Thyroid gland (tissue), 4 donors: ENCODE results near the gene CCNB1IP1. TPM values are rescaled to one million over a fixed set of nuclear protein-coding genes. Genes with fewer than 3 reads are reported as not detected.

Source experiments
- DNase-seq, 2 donors: peaks; one replicate each; pipeline ENCODE4 v3.0.0-alpha.2; 2019
- H3K27ac ChIP-seq, 3 donors: fragments of 200-600 bp; sonication (generic); 1 replicate in 2 of 3; 2 replicates in 1 of 3; pipeline ENCODE4 v1.5.1; 2016 to 2019; ENCODE audit warnings: mild to moderate bottlenecking in 1 of 3, moderate library complexity in 1 of 3
- H3K27me3 ChIP-seq: fragments of 200-600 bp; sonication (generic); one replicate; pipeline ENCODE4 v1.5.1; 2019
- H3K36me3 ChIP-seq, 2 donors: fragments of 200-600 bp; sonication (generic); one replicate each; pipeline ENCODE4 v1.5.1; 2016 to 2019
- H3K4me1 ChIP-seq, 2 donors: fragments of 200-600 bp; sonication (generic); one replicate each; pipeline ENCODE4 v1.5.1; 2017 to 2019
- H3K4me3 ChIP-seq, 3 donors: fragments of 200-600 bp; sonication (generic); replicated peaks in 1 of 3; 1 replicate in 2 of 3; 2 replicates in 1 of 3; pipeline ENCODE4 v1.5.1; 2016; ENCODE audit warnings: mild to moderate bottlenecking in 1 of 3
- H3K9me3 ChIP-seq: fragments of 200-600 bp; sonication (generic); one replicate; pipeline ENCODE4 v1.5.1; 2017
- POLR2A ChIP-seq, 2 donors: fragments of 450-650 bp; IDR thresholded peaks; one replicate each; pipeline ENCODE4 v1.6.1; 2017; ENCODE audit warnings: antibody characterized with exemption in 2 of 2, mild to moderate bottlenecking in 2 of 2, moderate library complexity in 1 of 2
- WGBS, 2 donors: methylation state at CpG; one replicate each; pipeline ENCODE4 v1.1.5; 2017; 5-methylcytosine and 5-hydroxymethylcytosine counted together
- intact Hi-C: fragments of 100-400 bp; cut with DNase I; formaldehyde crosslinking; loops from one replicate; pipeline ENCODE4 v1.15.1; 2023
- total RNA-seq, 4 donors: library from RNA; depleted of rRNA; stranded (reverse); fragments of >200 nt; gene quantifications; one replicate each; pipeline ENCODE4 v1.2.3, GENCODE V29; 2016
- TF ChIP-seq, protein P1 (sequence below), 6 experiments: fragments of 200-600 bp in 3 of 6; fragments of 450-650 bp in 3 of 6; sonication (generic) in 3 of 6; IDR thresholded peaks; one replicate each; pipeline ENCODE4 v1.5.1; 2016 to 2019; ENCODE audit warnings: antibody characterized with exemption in 6 of 6, mild to moderate bottlenecking in 2 of 6, inconsistent platforms in 1 of 6, moderate library complexity in 1 of 6

The CCNB1IP1 gene
- total RNA-seq, 4 donors from 2014 or later: 57.2 to 150 (median 92.9) TPM

DNA sequence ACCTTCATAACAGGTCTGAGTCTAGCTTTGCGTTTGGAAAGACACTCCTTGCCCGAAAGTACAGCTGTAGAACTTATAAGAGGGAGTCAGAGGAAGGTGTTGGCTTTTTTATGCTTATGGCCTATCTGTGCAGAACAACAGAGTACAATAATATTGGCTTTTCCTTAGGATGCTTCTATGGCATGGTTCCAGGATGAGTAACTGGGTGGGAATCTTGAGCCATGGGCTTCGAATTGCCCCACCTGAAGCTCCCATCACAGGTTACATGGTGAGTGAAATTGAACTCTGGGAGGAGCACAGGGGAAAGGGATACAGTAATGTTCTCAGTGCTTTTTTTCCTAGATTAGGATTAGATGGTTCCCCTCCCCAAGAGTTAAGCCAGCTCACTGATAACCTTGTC lies 23.3 kb upstream of the CCNB1IP1 start:
- peaks cover 31 to 53% of the 10 kb centered on the region in 2 donors for H3K36me3 ChIP-seq
- H3K4me1 ChIP-seq: no peaks in the 10 kb centered on the region
- no peak overlapping the region for H3K4me3 ChIP-seq
- 88 to 93% methylated on average over 3 of the region's 3 CpGs for WGBS, 2 donors
- no peak overlapping the region for H3K27ac ChIP-seq
- DNase-seq: no peak
- TF ChIP-seq POLR2A (IDR thresholded peaks at IDR 0.05): no peak
- TF ChIP-seq, protein P1, sequence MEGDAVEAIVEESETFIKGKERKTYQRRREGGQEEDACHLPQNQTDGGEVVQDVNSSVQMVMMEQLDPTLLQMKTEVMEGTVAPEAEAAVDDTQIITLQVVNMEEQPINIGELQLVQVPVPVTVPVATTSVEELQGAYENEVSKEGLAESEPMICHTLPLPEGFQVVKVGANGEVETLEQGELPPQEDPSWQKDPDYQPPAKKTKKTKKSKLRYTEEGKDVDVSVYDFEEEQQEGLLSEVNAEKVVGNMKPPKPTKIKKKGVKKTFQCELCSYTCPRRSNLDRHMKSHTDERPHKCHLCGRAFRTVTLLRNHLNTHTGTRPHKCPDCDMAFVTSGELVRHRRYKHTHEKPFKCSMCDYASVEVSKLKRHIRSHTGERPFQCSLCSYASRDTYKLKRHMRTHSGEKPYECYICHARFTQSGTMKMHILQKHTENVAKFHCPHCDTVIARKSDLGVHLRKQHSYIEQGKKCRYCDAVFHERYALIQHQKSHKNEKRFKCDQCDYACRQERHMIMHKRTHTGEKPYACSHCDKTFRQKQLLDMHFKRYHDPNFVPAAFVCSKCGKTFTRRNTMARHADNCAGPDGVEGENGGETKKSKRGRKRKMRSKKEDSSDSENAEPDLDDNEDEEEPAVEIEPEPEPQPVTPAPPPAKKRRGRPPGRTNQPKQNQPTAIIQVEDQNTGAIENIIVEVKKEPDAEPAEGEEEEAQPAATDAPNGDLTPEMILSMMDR (IDR thresholded peaks at IDR 0.05): no peak
- no peaks in the 10 kb centered on the region for H3K27me3 ChIP-seq
- intact Hi-C loops: no loop called here
- no peaks in the 10 kb centered on the region for H3K9me3 ChIP-seq

DNA sequence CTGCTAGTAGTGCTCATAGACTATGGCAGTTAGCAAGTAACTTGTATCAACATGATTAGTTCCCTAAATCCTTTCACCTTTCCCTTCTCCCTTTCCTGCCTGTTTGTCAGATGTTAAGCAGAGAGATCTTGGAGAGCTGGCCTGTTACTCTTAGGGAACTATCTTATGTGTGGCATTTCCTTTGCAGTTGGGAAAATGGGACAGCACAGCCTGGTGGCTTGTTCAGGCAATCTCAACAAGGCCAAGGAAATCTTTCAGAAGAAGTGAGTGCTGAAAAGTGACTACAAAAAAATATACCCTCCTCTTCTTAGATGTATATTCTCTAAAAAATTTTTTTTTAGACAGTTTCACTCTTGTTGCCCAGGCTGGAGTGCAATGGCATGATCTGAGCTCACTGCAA lies 17.8 kb upstream of the CCNB1IP1 start:
- Histone ChIP-seq H3K27me3 (no peaks in the 10 kb centered on the region), H3K36me3 (peaks cover 35 to 51% of the 10 kb centered on the region in 2 donors), H3K4me3 (no peak overlapping the region), H3K9me3 (no peaks in the 10 kb centered on the region), H3K4me1 (no peaks in the 10 kb centered on the region), H3K27ac (no peak overlapping the region)
- DNase-seq: no peak
- intact Hi-C loops: no loop called here
- no peak for TF ChIP-seq POLR2A (IDR thresholded peaks at IDR 0.05)
- TF ChIP-seq, protein P1 (IDR thresholded peaks at IDR 0.05): no peak

GRCh38 chr14:20350282-20350681 lies 17.2 kb upstream of the CCNB1IP1 start:
- no peak overlapping the region for H3K4me3 ChIP-seq
- H3K36me3 ChIP-seq: peaks cover 31 to 51% of the 10 kb centered on the region in 2 donors
- intact Hi-C loops: no loop called here
- TF ChIP-seq, protein P1 (IDR thresholded peaks at IDR 0.05): no peak
- TF ChIP-seq POLR2A (IDR thresholded peaks at IDR 0.05): no peak
- H3K9me3 ChIP-seq: no peaks in the 10 kb centered on the region
- no peak overlapping the region for H3K27ac ChIP-seq
- H3K4me1 ChIP-seq: no peaks in the 10 kb centered on the region
- no peak for DNase-seq
- H3K27me3 ChIP-seq: no peaks in the 10 kb centered on the region
- WGBS, 2 donors: 93 to 94% methylated on average over 2 of the region's 2 CpGs

- Histone ChIP-seq H3K27me3 (no peaks in the 10 kb centered on the region), H3K27ac (no peak overlapping the region), H3K9me3 (no peaks in the 10 kb centered on the region), H3K4me3 (no peak overlapping the region), H3K36me3 (peaks cover 24 to 29% of the 10 kb centered on the region in 2 donors), H3K4me1 (no peaks in the 10 kb centered on the region)
- 98 to 99% methylated on average over 3 of the region's 3 CpGs for WGBS, 2 donors
- no peak for TF ChIP-seq POLR2A (IDR thresholded peaks at IDR 0.05)
- TF ChIP-seq, protein P1 (IDR thresholded peaks at IDR 0.05): no peak
- DNase-seq: no peak
- intact Hi-C loops: no loop called here
Measured at GRCh38 chr14:20347747-20348146, 14.7 kb upstream of the CCNB1IP1 start.

GRCh38 chr14:20346713-20347112 lies 13.6 kb upstream of the CCNB1IP1 start:
- no peak for DNase-seq
- intact Hi-C loops: no loop called here
- H3K27me3 ChIP-seq: no peaks in the 10 kb centered on the region
- H3K9me3 ChIP-seq: no peaks in the 10 kb centered on the region
- no peaks in the 10 kb centered on the region for H3K4me1 ChIP-seq
- H3K36me3 ChIP-seq: peaks cover 17 to 22% of the 10 kb centered on the region in 2 donors
- H3K4me3 ChIP-seq: no peak overlapping the region
- WGBS, 2 donors: 90 to 97% methylated on average over 1 of the region's 1 CpG
- no peak for TF ChIP-seq POLR2A (IDR thresholded peaks at IDR 0.05)
- TF ChIP-seq, protein P1 (IDR thresholded peaks at IDR 0.05): no peak
- no peak overlapping the region for H3K27ac ChIP-seq
